WTC11 (cell line): ENCODE measurements around the gene PCDHGA4. TPM values are rescaled to one million over a fixed set of nuclear protein-coding genes. Genes with fewer than 3 reads are reported as not detected.

Source experiments
- ATAC-seq: fragments of 200-7000 bp; cut with Tn5 transposase; 2 replicates; pipeline ENCODE4 v1.10.0; 2021; ENCODE audit warnings: mild to moderate bottlenecking, moderate library complexity
- CTCF ChIA-PET: fragments of 300-600 bp; sonication (Branson Sonifier 250); formaldehyde crosslinking; loops from one replicate; lab custom pipeline; 2021; ENCODE audit warnings: antibody characterized with exemption; lab: Charles Lee
- POLR2A ChIA-PET: fragments of 350-600 bp; sonication (Branson Sonifier 250); formaldehyde crosslinking; loops from one replicate; lab custom pipeline; 2021; ENCODE audit warnings: antibody characterized with exemption; lab: Charles Lee
- DNase-seq: peaks from one replicate; pipeline ENCODE4 v3.0.0; 2021; ENCODE audit warnings: low spot score
- H3K27ac Mint-ChIP-seq: 2 replicates; pipeline ENCODE4 v1.8.0; 2021; ENCODE audit warnings: mixed read lengths
- H3K27me3 Mint-ChIP-seq: 2 replicates; pipeline ENCODE4 v1.8.0; 2021; ENCODE audit warnings: low read depth, mild to moderate bottlenecking, moderate library complexity, mixed read lengths
- H3K36me3 Mint-ChIP-seq: 2 replicates; pipeline ENCODE4 v1.8.0; 2021; ENCODE audit warnings: mixed read lengths
- H3K4me1 Mint-ChIP-seq: 2 replicates; pipeline ENCODE4 v1.8.0; 2022; ENCODE audit warnings: mixed read lengths
- H3K4me3 Mint-ChIP-seq: 2 replicates; pipeline ENCODE4 v1.8.0; 2021; ENCODE audit warnings: mild to moderate bottlenecking, moderate library complexity, mixed read lengths
- H3K9me3 Mint-ChIP-seq: 2 replicates; pipeline ENCODE4 v1.8.0; 2021; ENCODE audit warnings: mixed read lengths
- AFF4 ChIP-seq: sonication (generic); formaldehyde crosslinking; IDR thresholded peaks from 2 replicates; pipeline ENCODE4 v1.8.1; 2023; ENCODE audit warnings: mild to moderate bottlenecking, missing genetic modification reagents, borderline replicate concordance
- ATF2 ChIP-seq: sonication (generic); formaldehyde crosslinking; IDR thresholded peaks from 2 replicates; pipeline ENCODE4 v1.8.1; 2022; ENCODE audit warnings: low read depth, missing genetic modification reagents, borderline replicate concordance
- ATF3 ChIP-seq: sonication (generic); formaldehyde crosslinking; conservative IDR thresholded peaks from 2 replicates; pipeline ENCODE4 v1.8.1; 2022; ENCODE audit warnings: mild to moderate bottlenecking, missing genetic modification reagents
- CBFB ChIP-seq: sonication (generic); formaldehyde crosslinking; IDR thresholded peaks from 2 replicates; pipeline ENCODE4 v1.8.1; 2022; ENCODE audit warnings: mild to moderate bottlenecking, low read depth, missing genetic modification reagents
- CREB1 ChIP-seq: sonication (generic); formaldehyde crosslinking; IDR thresholded peaks from 2 replicates; pipeline ENCODE4 v1.8.0; 2023; ENCODE audit warnings: mild to moderate bottlenecking, missing genetic modification reagents
- ELF4 ChIP-seq: sonication (generic); formaldehyde crosslinking; IDR thresholded peaks from 2 replicates; pipeline ENCODE4 v1.8.1; 2022; ENCODE audit warnings: low read depth, mild to moderate bottlenecking, moderate library complexity, missing genetic modification reagents
- GRHL2 ChIP-seq: fragments of 250-450 bp; sonication (Bioruptor Pico); IDR thresholded peaks from 2 replicates; pipeline ENCODE4 v1.8.0; 2022; ENCODE audit warnings: mild to moderate bottlenecking, moderate library complexity; ENCODE audit not compliant: insufficient replicate concordance, severe bottlenecking
- JAZF1 ChIP-seq: fragments of 250-450 bp; sonication (Bioruptor Pico); IDR thresholded peaks from 2 replicates; pipeline ENCODE4 v1.9.0; 2021; ENCODE audit warnings: moderate library complexity, mild to moderate bottlenecking, inconsistent platforms
- MAX ChIP-seq: sonication (generic); formaldehyde crosslinking; IDR thresholded peaks from 2 replicates; pipeline ENCODE4 v1.8.0; 2022; ENCODE audit warnings: mild to moderate bottlenecking, missing genetic modification reagents
- ZMAT4 ChIP-seq: fragments of 250-450 bp; sonication (Bioruptor Pico); IDR thresholded peaks from 2 replicates; pipeline ENCODE4 v1.9.0; 2021; ENCODE audit warnings: mild to moderate bottlenecking
- ZNF512 ChIP-seq: sonication (generic); formaldehyde crosslinking; IDR thresholded peaks from 2 replicates; pipeline ENCODE4 v1.8.1; 2022; ENCODE audit warnings: missing genetic modification reagents, borderline replicate concordance
- ZNF532 ChIP-seq: fragments of 250-450 bp; sonication (Bioruptor Pico); IDR thresholded peaks from 2 replicates; pipeline ENCODE4 v1.9.0; 2021; ENCODE audit warnings: mild to moderate bottlenecking, borderline replicate concordance
- total RNA-seq: library from RNA; stranded (reverse); gene quantifications from 3 replicates; pipeline ENCODE4 v1.2.3, GENCODE V29; 2021

Gene PCDHGA4
- total RNA-seq, 1 experiment from 2014 or later: 3.5 TPM

- Mint-ChIP-seq H3K36me3 (peaks cover 56% of the 10 kb centered on the region), H3K27me3 (peaks cover 9% of the 10 kb centered on the region), H3K27ac (no peak overlapping the region), H3K9me3 (peaks cover 55% of the 10 kb centered on the region), H3K4me3 (no peak overlapping the region), H3K4me1 (peaks cover 5% of the 10 kb centered on the region)
- ATAC-seq: no peak
- ChIA-PET POLR2A (no interaction called here), CTCF (interaction anchor here (1.0 to 3.5 kb wide), 10 partner anchors 16 to 192 kb away, joined by 3 to 37 read pairs (median 8); partner anchors contain the start of genes PCDHB14, PCDHB16, PCDHGA10 and PCDHGA2)
- TF ChIP-seq ZMAT4 (CRISPR knock-in tag): no peak
- TF ChIP-seq ELF4 (CRISPR knock-in tag): no peak
- TF ChIP-seq ATF3 (CRISPR knock-in tag): no peak
- no peak for TF ChIP-seq JAZF1 (CRISPR knock-in tag)
- TF ChIP-seq CBFB: no peak
- TF ChIP-seq ZNF532 (CRISPR knock-in tag): no peak
- no peak for TF ChIP-seq GRHL2 (CRISPR knock-in tag)
- TF ChIP-seq ATF2 (CRISPR knock-in tag): no peak
- no peak for TF ChIP-seq MAX (CRISPR knock-in tag)
- TF ChIP-seq ZNF512 (CRISPR knock-in tag): no peak
- TF ChIP-seq AFF4 (CRISPR knock-in tag): no peak
- no peak for TF ChIP-seq CREB1
- no peak for DNase-seq
These were observed 17.0 kb downstream of the PCDHGA4 start for GRCh38 chr5:141371572-141372475.
